D341Med (cell line): Measurements from ENCODE around the gene TRMT61A.

Source experiments
- DNase-seq: peaks from one replicate; pipeline ENCODE4 v3.0.0; 2012; ENCODE audit warnings: low spot score

The TRMT61A gene

DNA sequence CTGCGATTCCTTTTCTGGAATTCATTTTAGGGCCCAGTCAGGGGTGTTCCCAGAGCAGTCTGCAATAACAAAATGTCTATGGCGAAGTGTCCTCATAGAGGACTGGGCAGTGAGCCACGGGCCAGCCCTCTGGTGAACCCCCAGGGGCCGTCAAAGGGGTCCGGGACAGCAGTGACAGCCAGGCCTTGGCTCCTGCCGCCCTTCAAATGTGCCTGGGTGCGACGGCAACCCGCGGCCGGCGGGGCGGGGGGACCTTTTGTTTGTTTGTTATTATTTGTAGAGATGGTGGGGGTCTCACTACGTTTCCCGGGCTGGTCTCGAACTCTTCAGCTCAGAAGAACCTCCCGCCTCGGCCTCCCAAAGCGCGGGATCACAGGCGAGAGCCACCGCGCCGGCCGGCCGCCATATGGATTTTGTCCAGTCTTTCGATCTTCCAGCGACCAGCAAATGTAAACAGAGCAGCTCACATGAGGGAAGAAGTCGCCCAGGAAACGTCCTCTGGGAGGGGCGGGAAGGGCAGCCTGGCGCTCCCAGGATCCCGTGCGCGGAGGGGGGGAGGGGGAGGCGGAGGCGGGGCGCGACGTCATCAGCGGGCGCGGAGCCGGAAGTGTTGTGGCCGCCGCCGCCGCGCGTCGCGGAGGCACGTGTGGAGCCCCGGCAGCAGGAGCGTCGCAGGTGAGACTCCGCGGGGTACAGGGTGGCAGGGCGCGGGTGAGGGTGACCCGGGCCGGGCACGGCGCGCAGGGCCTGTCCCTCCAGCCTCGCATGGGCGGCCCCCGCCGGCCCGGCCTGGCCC, at the start of gene TRMT61A:
Gene TRMT61A (plus strand): TSS at position 610 of the 796 bp plus-strand sequence. CDS start 783 bp downstream, outside the sequence.
- DNase-seq: peak; percentile 99

DNA sequence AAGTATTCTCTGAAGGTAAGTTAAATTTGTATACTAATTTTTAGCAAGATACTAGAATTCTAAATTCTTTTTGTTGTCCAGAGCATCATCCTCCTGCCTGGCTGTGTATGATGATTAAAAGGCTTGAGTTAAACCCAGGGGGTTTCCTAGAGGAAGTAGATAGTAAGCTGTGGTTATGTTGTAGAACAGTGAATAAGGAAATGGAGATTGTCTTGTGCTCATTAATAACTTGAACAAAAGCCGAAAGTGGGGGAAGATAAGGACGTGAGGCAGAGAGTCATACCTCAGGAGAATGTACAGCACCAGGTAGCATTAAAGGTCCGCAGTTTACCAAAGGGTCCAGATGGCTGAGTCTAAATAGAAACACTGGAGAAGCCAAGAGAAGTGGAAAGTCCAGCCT, 48.4 kb upstream of the TRMT61A start:
- DNase-seq: no peak

DNA sequence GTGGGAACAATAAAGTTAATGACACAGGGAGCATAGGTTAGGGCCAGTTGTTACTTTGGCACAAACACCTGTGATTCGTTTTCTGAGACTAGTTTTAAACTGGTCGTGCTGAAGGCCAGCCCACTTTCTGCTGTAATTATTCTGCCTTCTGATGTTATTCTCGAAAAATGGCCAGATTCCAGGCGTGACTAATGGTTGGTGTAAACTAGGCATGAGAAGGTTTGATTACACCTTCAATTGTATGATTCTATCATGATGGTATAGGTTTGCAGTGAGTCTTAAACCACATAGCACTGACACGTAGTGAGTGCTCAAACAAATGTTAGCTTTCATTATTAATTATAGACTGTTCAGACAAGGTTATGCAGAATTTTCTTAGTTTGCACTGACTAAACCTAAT, 45.4 kb upstream of the TRMT61A start:
- no peak for DNase-seq

DNA sequence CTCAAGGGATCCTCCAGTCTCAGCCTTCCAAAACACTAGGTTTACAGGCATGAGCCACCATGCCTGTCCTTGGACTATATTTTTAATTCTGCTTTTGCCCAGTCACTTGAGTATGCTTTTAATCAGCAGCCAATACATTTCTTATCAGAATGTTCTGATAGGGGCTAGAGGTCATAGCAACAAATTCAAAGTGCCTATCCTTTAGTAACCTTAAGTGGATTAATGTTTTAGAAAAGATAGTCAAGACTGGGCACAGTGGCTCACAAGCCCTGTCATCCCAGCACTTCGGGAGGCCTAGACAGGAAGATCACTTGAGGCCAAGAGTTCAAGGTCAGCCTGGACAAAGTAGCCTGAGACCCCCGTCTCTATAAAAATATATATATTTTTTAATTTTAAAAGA, 43.5 kb upstream of the TRMT61A start:
- DNase-seq: no peak

DNA sequence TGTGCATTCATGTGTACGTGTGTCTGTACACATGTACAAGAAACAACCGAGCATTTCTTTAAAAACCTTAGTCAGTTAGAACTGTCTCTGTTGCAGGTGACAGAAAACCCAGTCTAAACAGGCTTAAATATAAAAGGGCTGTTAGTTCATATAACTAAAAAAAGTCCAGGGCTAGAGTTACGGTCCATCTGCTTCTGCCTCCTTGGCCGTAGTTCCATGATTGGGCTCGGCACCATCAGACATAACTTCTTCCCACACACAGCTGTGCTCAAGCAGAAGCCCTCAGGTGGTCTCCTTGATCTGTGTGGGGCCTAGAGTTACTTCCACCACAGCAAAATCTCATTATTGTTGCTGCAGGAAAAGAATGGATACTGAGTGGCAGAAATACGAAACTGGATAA, 40.9 kb upstream of the TRMT61A start:
- no peak for DNase-seq

DNA sequence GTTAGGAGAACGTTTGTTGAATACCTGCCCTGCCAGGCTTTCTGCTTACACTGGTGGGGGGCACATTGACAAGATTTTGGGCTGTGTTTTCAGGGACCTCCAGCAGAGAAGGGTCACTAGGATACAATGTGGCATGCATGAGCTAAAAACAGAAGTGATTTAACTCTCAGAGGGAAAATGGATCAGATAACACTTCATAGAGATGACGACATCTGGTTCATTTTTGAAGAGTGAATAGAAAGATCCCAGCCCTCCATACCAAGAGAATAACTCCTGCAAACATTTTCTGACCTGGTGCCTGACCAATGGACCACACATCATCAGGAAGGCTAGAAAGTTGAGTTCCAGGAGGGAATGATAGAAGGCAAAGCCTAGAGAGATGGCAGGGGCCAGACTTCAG, 40.0 kb upstream of the TRMT61A start:
- DNase-seq: no peak

DNA sequence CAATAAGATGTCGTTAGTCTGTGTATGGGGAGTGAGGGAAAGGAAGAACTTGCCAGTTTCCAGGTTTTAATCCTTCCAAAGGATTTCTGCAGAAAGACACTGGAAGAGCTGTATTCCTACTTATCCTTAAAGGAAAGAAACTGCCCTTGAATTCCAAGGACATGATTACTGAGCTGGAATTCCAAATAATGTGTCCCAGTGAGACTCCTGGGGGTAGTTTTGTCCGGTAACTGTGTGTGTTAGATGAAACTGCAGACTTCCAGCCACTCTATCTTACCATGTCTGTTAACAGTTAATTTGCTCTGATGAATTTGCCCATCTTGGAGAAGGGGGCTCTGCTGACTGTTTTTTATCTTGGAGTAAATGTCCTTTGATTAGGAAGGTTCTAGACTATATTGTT, 39.4 kb upstream of the TRMT61A start:
- no peak for DNase-seq

DNA sequence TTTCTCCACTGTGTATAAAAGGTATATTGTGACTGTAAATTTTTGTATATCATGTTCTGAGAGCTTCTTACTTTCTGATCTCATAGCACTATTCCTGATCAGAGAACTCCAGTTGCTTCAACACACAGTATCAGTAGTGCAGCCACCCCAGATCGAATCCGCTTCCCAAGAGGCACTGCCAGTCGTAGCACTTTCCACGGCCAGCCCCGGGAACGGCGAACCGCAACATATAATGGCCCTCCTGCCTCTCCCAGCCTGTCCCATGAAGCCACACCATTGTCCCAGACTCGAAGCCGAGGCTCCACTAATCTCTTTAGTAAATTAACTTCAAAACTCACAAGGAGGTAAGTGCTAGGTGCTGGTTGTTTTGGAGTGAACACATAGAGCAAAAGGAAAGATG, 37.3 kb upstream of the TRMT61A start:
- no peak for DNase-seq

DNA sequence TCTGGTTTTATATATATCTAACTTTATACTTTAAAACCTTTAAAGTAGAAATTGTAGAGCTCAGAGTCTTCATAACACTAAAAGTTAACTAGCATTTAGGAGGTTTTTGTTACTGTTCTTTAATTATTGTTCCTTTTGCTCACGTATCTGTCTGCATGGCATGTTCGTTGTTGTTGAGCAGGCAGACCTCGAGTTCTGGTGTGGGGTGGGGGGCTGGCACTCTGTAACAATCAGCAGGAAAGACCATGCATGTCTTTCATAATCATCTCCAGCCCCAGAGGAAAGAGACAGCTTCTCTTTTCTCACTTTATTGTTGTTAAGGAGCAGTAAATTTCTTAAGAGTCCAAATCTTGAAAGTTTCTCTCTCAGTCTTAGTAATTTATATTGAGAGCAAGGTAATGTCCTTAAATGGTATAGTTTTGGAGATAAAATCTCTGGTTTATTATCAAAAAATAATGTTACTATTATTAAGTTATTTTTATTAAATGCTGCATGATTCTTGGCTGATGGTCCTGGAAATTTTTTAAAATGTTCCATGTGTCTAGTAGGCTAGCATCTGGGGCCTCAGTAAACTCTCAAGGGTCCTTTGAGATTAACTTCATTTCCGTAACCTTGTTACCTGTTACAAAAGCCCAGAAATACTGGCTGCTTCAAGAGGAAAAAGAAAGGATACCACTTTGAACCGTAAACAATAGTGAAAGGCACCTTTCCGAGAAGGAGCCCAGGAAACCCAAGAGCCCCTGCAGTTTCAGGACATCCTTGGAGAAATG, 36.7 kb upstream of the TRMT61A start:
- no peak for DNase-seq

DNA sequence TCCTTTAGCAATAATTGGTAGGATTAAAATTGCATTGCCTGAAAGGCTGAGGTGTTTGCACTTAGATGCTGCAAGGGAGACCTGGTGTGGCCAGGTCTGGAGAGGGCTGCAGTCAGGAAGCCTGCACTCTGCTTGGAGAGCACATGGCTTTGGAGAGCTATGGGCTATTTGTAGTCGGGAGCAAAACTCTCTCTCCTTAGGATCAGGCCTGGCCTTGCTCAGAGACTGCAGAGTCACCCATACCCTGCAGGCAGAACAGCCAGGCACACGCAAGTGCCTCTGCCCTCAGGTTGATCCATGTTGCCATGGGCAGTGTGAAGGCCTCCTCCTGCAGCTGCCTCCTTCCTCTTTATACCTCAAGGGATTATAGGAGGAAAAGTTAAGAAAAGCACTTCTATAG, 33.1 kb upstream of the TRMT61A start:
- peak; percentile 44 for DNase-seq

DNA sequence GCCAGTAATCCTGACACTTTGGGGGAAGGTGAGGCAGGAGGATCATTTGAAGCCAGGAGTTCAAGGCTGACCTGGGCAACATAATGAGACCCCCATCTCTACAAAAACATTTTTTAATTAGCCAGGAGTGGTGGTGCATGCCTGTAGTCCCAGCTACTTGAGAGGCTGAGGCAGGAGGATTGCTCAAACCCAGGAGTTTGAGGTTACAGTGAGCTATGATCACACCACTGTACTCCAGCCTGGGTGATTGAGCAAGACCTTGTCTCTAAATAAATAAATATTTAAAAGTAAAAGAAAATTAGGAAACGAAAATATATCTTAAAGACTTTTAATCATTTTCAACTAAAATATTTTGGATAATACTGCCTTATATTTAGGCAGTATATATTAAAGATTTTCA, 32.2 kb upstream of the TRMT61A start:
- no peak for DNase-seq

DNA sequence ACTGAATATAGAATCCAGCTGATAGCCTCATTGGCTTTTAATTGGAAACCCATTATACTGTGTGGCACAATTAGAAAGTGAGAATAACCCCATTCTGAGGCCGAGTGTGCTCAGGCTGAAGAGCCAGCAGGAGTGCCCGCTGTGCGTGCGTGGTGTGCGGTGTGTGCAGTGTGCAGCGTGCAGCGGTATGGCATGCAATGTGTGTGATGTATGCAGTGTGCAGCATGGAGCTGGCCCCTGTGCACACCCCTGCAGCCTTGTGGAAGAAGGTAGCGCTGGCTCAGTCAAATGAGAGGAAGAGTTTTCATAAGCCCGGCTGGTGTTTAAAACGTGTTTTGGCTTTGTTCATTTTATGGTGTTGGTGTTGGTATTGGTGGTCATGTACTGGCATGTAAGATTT, 29.3 kb upstream of the TRMT61A start:
- no peak for DNase-seq

DNA sequence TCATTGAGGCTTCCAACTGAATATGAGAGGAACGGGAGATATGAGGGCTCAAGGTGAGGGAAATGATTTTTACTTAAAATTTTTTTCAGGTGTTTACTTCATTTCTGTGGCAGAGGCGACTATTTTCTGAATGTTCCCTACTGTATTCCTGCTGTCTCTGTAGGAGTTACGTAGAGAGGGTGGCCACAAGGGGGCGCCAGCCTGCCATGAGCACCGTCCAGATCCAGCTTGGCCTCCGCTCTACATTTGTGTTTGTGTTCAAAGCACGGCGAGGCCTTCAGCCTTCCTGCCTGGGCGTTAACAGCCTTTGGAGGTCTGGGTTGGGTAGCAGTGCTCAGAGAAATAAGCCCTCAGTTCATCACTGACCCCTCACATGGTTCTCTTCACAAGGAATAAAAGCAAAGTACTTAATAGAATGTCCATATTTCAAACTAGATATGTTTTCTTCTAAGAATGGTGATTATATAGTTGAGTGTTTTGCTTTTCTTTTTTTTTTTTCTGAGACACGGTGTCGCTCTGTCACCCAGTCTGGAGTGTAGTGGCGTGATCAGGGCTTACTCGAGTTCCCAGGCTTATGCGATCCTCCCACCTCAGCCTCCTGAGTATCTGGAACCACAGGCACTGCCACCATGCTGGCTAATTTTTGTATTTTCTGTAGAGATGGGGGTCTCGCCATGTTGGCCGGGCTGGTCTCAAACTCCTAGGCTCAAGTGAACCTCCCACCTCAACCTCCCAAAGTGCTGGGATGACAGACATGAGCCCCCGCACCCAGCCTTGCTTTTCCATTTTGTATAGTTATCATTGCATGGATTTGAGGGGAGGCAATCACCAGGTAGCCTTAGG, 28.6 kb upstream of the TRMT61A start:
- DNase-seq: peak; percentile 86

DNA sequence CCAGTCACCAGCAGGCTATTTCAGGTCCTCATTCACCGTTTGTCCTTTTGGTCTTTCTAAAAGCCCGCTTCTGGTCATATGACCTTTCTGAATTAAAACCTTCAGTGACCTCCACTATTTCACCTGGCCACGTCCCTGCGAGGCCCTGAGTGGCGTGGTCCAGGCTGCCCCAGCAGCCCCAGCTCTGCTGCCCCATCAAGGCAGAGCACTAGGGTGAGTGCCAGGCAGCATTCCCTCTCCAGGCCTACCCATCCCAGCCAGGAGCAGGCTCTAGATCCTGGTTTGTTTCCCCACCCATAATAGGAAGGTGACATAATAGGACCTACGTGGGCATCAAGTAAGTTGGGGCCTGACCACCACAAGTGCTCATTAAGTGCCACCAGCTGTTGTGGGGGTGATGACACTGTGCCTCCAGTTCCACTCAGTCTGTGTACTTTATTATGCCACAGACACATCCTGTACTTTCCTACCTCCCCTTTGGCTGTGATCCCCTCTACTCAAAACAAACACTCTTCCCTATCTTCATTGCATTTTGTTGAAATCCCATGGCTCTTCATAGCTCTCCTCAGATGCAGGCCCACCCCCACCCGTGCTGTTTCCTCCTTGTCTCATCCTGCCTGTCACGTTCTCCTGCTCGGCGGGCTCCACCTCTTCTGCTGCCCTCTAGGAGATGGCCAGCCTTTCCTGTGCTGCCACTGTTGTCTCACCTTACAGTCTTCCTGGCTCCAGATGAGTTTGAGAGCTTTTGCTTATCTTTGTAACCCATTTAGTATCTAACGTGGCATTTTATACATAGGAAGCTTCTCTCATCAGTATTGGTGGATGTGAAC, 27.7 kb upstream of the TRMT61A start:
- no peak for DNase-seq

DNA sequence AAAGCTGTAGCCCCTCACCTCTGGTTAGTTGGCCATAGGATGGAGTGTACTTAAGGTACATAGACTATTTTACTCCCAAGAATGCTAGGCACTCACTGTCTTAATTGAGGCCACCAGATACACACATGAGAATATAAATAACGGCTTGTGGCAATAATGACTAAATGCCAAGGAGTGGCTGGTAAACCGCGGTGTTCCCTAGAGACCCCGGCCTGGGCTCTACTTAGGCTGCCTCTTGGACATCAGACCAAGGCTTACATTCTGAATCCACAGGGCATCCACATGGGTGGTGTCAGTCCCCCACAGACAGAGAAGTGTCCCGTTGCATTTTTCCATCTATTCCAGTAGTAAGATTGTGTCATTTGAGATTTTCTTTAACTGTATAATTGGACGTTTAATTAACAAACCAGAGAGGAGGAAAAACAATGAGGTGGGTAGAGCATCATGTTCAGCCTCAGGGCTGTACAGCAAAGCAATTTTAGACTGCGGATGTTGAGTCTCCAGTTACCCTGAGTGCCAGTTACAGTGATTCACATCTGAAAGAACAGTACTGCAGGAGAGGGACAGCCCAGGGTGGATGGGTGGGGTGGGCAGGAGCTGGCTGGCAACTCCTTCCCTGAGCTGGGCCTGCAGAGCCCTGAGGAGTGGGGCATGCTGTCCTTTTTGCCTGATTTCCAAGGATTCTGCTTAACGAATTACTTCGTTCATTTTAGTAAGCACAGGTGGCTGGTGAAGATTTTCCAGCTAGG, 26.9 kb upstream of the TRMT61A start:
- DNase-seq: no peak

DNA sequence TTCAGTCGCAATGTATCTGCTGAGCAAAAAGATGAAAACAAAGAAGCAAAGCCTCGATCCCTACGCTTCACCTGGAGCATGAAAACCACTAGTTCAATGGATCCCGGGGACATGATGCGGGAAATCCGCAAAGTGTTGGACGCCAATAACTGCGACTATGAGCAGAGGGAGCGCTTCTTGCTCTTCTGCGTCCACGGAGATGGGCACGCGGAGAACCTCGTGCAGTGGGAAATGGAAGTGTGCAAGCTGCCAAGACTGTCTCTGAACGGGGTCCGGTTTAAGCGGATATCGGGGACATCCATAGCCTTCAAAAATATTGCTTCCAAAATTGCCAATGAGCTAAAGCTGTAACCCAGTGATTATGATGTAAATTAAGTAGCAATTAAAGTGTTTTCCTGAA, 26.1 kb upstream of the TRMT61A start:
- no peak for DNase-seq

DNA sequence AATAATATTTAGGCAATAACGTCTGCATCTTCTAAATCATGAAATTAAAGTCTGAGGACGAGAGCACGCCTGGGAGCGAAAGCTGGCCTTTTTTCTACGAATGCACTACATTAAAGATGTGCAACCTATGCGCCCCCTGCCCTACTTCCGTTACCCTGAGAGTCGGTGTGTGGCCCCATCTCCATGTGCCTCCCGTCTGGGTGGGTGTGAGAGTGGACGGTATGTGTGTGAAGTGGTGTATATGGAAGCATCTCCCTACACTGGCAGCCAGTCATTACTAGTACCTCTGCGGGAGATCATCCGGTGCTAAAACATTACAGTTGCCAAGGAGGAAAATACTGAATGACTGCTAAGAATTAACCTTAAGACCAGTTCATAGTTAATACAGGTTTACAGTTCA, 25.7 kb upstream of the TRMT61A start:
- no peak for DNase-seq

DNA sequence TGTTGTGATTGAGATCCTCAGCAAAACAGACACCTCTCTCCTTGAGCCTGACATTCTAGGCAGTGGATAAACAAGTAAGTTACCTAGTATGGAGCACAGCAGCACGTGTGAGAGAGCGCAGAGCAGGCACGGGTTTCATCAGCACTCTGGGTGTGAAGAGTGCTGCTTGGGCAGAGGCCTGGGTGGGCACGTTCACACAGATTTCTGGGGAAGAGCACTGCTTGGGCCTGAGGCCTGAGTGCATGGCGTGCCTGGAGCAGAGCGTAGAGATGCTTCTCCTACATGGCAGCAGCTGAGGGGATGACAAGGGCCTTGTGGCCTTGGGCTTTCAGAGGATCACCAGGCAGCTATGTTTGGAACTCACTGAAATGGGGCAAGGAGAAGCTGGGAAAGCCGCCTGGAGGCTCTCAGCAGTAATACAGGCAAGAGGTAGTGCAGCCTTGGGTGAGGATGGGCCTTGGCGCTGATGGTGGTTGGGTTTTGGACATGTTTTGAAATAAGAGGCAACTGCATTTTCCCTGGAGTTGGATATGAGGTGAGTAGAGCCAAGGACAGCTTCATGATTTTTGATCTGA, 23.9 kb upstream of the TRMT61A start:
- no peak for DNase-seq

DNA sequence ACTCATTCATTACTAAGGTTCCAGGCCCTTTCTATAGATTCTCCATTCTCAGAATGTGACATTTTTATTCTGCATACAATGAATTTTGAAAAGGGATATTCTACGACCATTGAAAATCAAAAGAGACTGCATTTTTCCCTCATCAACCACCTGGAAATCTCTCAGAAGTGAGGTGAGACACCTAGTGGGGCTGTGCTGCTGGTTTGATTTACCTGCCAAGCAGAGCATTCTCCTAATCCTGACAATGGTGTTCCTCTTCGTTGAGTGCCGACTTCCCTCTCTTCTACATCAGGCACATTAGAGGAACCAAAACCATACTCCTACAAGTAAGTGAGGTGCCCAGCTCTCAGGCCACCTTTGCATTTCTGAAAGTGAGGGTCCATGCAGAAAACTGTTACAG, 21.2 kb upstream of the TRMT61A start:
- DNase-seq: no peak

DNA sequence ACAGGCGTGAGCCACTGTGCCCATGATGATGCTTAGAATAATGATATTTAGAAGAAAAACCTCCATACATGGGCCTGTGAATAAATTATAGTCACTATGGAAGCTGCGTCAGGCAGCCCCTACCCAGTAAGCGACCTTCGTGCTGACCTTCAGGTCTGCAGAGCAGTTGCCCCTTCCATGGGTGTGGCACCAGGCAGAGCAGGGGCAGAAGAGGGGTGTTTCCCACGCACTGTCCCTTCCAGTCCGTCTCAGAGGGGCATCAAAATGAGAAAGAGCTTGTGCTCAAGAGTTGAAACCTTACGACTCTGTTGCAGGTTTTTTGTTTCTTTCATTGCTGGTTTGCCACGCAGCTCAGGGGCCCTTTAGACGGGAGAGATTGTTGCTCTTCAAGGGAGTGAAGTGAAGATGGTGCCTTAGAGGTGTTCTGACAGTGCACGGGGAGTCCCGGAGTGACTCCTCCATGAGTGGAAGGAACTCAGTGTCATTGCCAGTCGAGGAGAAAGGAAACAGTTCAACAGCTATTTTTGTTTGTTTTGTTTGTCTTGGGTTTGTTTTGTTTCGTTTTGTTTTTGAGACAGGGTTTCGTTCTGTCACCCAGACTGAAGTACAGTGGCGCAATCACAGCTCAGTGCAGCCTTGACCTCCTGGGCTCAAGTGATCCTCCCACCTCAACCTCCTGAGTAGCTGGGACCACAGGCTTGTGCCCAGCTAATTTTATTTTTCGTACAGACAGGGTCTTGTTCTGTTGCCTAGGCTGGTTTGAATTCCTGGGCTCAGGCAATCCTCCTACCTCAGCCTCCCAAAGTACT, 20.3 kb upstream of the TRMT61A start:
- no peak for DNase-seq
